A549 treated with AZD9567 at 1 μM for 4 hours (cell line): Measurements from ENCODE around the gene HCAR1. TPM values are rescaled to one million over a fixed set of nuclear protein-coding genes. Genes with fewer than 3 reads are reported as not detected.

Source experiments
- total RNA-seq: library from RNA; stranded (reverse); fragments of 200-300 nt; extraction: Qiagen RNA extraction; gene quantifications from 5 replicates; pipeline ENCODE4 v1.2.3, GENCODE V29; 2022; ENCODE audit not compliant: insufficient read depth

HCAR1 gene
- 0.02 to 0.03 TPM (median 0.02 TPM) in 3 of 5 replicates, not detected in the others for total RNA-seq

GRCh38 chr12:122730215-122731014 lies at the start of gene HCAR1:
Gene HCAR1, minus strand, starts transcription at chr12:122730844. Its CDS starts 505 bp downstream, at chr12:122730339.

GRCh38 chr12:122752464-122753318 lies 22.0 kb upstream of the HCAR1 start, which contains the start of gene DENR:
Gene DENR, plus strand, starts transcription at chr12:122752824. Its CDS starts 878 bp downstream, at chr12:122753702.

GRCh38 chr12:122716658-122717057 lies 14.0 kb downstream of the HCAR1 start, which contains the start of gene HCAR3:
Gene HCAR3, minus strand, starts transcription at chr12:122716811. Its CDS starts 74 bp downstream, at chr12:122716737.

GRCh38 chr12:122702890-122703611 lies 27.6 kb downstream of the HCAR1 start, which contains the start of gene HCAR2:
Gene HCAR2, minus strand, starts transcription at chr12:122703357. Its CDS starts 74 bp downstream, at chr12:122703283.

Other genes starting within 250 kb of the HCAR1 start
- gene ZCCHC8, start 229.9 kb downstream of the HCAR1 start, total RNA-seq = 20.7 to 23.0 TPM (median 21.7 TPM) in 5 replicates
- 50.9 to 62.6 TPM (median 61.3 TPM) in 5 replicates for gene RSRC2, start 203.9 kb downstream of the HCAR1 start, total RNA-seq
- gene KNTC1, start 203.6 kb downstream of the HCAR1 start, total RNA-seq = 13.0 to 24.0 TPM (median 22.2 TPM) in 5 replicates
- gene HCAR2, start 27.5 kb downstream of the HCAR1 start, total RNA-seq = 0.06 to 0.08 TPM in 2 of 5 replicates, not detected in the others
- 0.06 TPM in 1 of 5 replicates, not detected in the others for gene HCAR3, start 14.0 kb downstream of the HCAR1 start, total RNA-seq
- gene DENR, start 22.0 kb upstream of the HCAR1 start, total RNA-seq = 51.6 to 66.6 TPM (median 53.2 TPM) in 5 replicates
- 0.03 to 0.08 TPM (median 0.06 TPM) in 4 of 5 replicates, not detected in the other for gene CCDC62, start 43.7 kb upstream of the HCAR1 start, total RNA-seq
- 20.1 to 27.4 TPM (median 23.5 TPM) in 5 replicates for gene HIP1R, start 104.6 kb upstream of the HCAR1 start, total RNA-seq
- gene VPS37B, start 165.3 kb upstream of the HCAR1 start, total RNA-seq = 25.5 to 27.5 TPM (median 26.6 TPM) in 5 replicates
- gene ABCB9, start 235.6 kb upstream of the HCAR1 start, total RNA-seq = 8.1 to 9.3 TPM (median 8.8 TPM) in 5 replicates
- gene OGFOD2, start 244.4 kb upstream of the HCAR1 start, total RNA-seq = 9.0 to 17.5 TPM (median 16.6 TPM) in 5 replicates
- gene ARL6IP4, start 249.8 kb upstream of the HCAR1 start, total RNA-seq = 195 to 258 TPM (median 249 TPM) in 5 replicates